C1 segment of cervical spinal cord (tissue), 14 donors: ENCODE measurements around the gene CAMTA1.

ENCODE experiments used
- DNase-seq, 14 donors: peaks; one replicate each; lab custom pipeline; 2025; lab: John Stamatoyannopoulos, UW

Gene CAMTA1

GRCh38 chr1:7004181-7004580 lies 218.9 kb downstream of the CAMTA1 start:
- DNase-seq, result peak in 1 of 14 donors; percentile 16

DNA sequence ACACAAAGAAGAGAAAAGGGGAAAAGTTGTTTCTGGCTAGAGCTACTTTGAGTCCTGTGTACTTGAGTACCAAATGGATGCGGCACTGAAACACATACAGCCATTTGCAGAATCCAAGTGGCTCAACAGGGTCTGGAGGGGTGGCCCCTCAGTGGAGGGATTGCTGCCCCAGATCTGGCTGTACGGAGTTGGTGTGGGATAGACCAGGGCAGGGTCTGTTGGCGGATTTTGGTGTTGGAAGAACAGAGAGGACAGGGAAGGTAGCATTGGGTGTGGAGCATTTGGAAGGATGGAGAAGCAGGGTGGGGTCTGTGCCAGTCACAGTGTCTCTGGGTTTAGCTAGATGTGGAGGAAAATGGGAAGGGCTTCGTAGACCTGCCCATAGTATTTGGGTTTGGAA lies 220.5 kb downstream of the CAMTA1 start:
- no peak for DNase-seq

- DNase-seq, result no peak
Observed at GRCh38 chr1:7006996-7007871, 222.0 kb downstream of the CAMTA1 start.

- no peak for DNase-seq
Observed at GRCh38 chr1:7007902-7008301, 222.6 kb downstream of the CAMTA1 start.

GRCh38 chr1:7008331-7008730 lies 223.1 kb downstream of the CAMTA1 start:
- DNase-seq, result no peak

DNA sequence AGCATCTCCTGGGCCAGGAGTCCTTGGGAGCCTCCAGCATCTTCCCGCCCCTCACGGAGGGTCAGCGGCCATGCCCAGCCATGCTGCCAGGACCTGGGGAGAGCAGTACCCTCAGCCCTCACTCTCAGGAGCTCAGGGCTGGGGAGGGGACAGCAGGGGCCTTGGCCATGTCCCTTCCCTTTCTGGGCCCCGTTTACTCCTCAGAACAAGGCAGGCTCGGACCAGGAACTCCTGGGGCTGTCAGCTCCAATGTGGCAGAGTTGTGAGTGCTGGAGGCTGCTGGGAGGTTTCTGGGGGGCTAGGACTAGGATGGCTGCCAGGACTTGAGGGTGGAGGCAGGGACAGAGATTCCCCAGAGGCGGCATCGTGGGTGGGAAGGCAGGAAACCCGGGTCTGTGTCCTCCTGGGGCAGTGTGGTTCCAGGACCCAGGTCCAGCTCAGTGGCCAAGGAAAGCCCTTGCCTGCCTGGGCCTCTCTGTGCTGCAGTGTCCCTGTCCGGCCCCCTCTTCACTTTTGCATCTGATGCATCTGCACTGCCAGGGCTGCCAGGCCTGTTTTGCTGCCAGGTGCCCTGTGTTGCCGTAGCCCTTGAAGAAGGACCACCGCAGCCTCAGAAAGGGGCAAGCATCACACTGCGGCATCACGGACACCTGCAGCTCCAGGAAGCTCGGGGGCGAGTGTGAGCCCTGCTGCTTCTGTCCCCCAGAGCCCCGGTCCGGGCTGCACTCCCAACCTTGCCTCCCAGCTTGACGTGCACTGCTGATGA lies 223.9 kb downstream of the CAMTA1 start:
- no peak for DNase-seq

DNA sequence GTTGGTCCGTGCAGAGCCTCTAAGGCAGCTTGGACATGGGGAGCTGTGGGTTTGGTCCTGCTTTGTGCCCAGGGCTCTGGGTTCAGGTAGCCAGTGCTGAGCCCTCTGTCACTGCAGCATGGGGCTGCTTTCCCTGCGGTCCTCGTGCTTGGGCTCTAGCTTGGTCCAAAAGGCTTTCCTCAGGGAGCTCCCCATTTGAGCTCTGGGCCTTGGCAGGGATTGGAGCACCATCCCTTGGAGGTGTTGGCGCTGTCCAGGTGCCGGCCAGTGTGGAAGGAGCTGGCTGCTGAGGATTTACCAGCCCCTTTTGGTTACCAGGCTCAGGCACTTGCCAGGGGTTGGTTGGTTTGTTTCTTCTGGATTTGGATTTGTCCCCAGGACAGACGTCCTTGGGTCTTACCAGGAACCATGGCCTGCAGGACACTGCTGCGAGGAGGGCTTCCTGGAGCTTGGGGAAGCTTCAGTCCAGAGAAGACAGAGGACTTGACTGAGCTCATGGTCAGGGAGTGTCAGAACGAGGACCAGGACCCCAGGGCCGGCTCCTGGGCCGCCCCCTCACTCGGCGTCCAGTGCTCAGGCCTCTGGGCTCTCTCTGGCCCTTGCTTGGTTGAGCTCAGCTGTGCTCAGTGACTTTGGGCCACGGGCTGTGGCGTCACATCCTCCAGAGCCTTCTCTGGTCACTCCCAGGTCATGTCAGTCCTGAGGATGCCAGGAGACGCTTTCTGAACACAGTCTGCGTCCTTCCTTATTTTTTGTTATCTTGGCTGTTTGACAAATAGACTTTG lies 224.7 kb downstream of the CAMTA1 start:
- no peak for DNase-seq

GRCh38 chr1:7010534-7011200 lies 225.4 kb downstream of the CAMTA1 start:
- no peak for DNase-seq

- no peak for DNase-seq
Observed at GRCh38 chr1:7011826-7012225, 226.6 kb downstream of the CAMTA1 start.

DNA sequence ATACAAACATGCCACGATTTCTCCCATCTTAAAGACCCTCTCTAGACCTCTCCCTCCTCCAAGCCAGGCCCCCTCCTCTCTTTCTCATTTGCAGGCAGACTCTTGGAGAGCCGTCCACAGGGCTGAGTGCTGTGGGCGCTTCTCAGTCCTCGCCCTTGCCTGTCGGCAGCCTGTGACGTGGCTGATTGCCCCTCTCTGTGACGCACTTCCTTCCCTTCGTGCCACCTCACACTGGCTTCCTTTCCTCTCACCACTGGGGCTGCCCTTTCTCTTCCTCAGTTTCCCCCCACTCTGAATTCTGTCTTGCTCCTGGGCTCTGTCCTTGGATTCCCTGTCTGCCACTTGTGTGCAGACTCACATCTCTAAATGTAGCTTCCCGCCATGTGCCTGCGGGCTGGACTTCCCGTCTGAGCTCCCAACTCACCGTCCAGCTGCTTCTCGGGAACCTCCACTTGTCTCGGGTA lies 227.2 kb downstream of the CAMTA1 start:
- DNase-seq, result no peak

GRCh38 chr1:7013833-7014639 lies 228.8 kb downstream of the CAMTA1 start:
- peak in 2 of 14 donors; percentile 15 to 89 for DNase-seq

DNA sequence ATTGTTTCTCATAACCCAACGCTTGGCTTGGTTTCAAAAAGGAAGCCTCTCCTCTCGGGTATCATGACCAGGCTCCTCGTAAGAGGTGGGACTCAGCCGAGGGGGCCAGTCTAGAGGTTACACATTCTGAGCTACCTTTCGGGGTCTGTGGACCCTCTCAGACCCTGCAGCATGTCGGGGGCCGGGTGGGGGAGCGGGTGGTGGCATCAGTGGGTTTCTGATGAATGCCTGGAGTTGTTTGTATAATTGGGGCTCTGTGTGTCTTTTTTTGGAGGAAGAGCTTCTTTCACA lies 229.3 kb downstream of the CAMTA1 start:
- no peak for DNase-seq

DNA sequence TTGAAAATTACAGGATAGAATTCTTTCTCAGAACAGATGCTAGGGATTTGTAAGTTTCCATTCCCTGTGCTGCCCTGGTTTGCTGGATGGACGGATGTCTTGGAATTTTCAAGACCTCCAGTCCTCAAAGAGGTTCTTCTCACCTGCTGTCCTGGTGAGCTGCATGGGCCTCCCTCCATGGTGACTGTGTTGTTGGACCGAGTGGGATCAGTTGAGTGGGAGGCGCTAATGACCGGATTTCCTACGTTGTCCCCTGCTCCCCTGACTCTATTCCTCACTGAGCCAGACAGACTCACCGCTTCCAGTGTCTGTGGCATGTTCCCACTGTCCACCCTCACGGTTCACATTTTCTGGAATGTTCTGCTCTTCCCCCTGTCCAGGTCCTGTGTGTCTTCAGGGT lies 229.8 kb downstream of the CAMTA1 start:
- DNase-seq, result no peak

GRCh38 chr1:7018351-7018750 lies 233.1 kb downstream of the CAMTA1 start:
- DNase-seq, result peak in 1 of 14 donors; percentile 36

- DNase-seq, result no peak
Observed at GRCh38 chr1:7018826-7019225, 233.6 kb downstream of the CAMTA1 start.

DNA sequence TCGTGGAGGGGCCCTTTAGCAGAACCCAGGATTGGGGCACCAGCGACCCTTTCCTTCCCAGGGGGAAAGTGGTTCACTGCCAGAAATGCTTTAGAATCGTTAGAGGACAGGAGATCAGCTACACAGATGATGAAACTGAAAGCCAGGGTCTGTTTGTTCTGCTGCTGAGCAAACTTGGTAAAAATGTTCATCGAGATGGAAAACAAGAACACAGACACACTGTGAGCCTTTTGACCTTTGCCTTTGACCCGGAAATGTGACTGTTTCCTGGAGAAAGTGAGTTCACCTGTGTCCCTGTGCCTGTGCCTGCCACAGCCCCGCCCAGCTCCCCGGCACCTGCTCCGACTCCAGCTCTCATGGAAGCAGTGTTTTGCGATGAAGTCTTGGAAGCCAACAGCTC lies 234.3 kb downstream of the CAMTA1 start:
- DNase-seq, result no peak

- no peak for DNase-seq
Observed at GRCh38 chr1:7022058-7022457, 236.8 kb downstream of the CAMTA1 start.

DNA sequence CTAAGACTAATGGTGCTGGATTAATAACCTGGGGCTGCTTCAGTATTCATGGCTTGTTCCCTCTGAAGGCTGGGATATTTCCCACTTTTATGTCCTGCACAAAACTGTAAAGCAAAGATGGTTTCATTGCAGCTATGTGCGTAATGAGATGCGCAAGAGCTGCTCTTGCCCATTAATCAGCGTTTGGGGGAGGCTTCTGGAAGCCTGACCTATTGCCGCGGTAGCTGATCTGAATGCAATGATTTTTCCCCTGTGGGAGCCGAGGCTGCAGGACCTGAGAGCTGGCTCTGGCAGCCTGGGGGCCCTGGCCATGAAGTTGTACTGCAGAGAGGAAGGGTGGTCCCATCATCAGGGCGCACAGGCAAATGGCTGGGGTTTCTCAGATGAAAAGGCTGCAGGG lies 239.8 kb downstream of the CAMTA1 start:
- DNase-seq, result no peak

- no peak for DNase-seq
Observed at GRCh38 chr1:7026169-7026568, 240.9 kb downstream of the CAMTA1 start.

DNA sequence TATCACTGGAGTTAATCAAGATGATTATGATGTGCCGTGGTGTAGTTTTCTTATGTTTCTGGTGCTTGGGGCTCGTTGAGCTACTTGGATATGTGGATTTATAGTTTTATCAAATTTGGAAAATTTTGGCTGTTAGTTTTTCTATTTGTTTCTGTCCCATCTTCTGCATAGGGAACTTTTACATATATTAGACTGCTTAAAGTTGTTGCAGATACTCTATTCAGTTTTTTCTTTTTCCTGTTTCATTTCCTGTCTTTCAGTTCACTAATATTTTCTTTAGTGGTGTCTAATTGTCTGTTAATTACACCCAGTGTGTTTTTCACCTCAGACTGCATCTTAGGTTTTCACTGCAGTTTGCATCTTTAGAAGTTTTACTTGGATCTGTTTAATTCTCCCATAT lies 247.7 kb downstream of the CAMTA1 start:
- no peak for DNase-seq

DNA sequence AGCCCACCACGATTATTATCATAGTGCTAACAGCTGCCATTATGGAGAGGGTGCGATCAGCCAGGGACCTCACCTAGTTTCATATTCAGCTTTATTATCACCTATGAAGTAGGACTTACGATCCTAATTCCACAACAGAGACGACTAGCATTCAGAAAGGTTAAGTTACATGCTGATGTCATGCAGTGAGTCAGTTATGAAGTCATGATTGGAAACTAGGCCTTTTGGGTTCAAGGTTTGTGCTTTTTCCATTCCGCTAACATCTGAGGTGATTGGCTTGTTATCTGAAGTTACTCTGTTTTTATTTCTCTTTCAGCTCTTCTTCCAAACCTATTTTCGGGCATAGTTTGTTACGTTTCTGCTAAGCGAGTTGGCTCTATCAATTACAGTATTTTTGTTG lies 251.1 kb downstream of the CAMTA1 start:
- DNase-seq, result no peak
